MV-4-11 (cell line): ENCODE data around the gene ASB15.
"Not testable (repeated sequence)": the region's sequence is repeated elsewhere in the genome, so short reads cannot be mapped to it uniquely, and the experiment has no call there.

Experiments
- DNase-seq: peaks from one replicate; lab custom pipeline; 2025; lab: John Stamatoyannopoulos, UW

The ASB15 gene

GRCh38 chr7:123598657-123599056 is 3.0 kb upstream of the ASB15 start:
- DNase-seq, result no peak

DNA sequence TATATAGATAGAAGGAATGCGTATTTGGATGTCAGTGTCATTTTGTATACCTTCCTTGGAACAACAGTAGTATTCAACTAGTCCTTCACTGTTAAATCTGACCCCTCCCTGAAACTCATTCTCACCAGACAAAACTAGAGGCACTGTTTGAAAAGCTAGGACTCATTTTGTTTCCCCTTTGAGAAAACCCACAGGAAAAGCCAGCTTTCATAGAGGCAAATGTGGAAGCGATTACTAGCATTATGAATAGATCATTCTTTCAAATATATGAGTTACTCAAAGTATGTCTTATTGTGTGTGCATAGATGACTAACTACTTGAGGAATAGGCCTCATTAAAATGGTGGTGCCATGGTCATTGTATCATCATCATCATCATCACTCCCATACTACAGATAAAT is 1.9 kb upstream of the ASB15 start:
- DNase-seq, result peak; percentile 34

DNA sequence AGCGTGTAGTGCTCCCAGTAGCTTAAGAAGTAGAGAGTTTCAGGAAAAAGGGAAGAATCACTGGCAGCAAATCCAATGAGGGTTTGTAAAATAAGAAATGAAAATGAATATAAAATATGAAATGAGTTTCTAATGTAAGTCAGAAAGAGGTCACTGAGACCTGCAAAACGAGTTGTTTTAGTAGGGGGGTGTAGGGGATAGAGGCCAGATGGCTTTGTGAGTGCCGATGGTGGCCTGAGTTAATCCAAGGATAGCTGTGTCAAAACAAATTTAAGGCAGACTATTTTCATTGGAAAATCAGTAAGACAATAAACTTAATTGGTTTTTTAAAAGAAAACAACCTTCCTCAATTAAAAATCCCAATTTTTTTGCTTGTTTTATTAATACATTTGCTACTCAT is 745 bp upstream of the ASB15 start:
- no peak for DNase-seq

DNA sequence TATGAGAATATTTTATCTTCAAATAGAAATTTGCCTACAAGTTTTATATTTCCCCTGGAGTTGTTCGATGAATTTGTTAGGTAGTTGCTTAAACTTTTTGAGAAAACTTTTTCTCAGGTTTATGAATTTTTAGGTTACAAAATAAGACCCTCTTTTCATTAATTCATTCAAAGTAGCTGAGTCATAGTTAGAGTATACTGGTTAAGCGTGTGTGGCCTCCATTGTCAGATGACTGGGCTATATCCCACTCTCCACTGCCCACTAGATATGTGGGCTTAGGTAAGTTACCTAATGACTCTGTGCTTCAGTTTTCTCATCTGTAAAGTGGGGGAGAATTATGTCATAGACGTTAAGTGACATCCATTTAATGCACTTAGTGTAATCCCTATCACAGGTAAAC is 1.0 kb downstream of the ASB15 start:
- DNase-seq, result no peak

GRCh38 chr7:123604739-123605138 is 3.1 kb downstream of the ASB15 start:
- no peak for DNase-seq

DNA sequence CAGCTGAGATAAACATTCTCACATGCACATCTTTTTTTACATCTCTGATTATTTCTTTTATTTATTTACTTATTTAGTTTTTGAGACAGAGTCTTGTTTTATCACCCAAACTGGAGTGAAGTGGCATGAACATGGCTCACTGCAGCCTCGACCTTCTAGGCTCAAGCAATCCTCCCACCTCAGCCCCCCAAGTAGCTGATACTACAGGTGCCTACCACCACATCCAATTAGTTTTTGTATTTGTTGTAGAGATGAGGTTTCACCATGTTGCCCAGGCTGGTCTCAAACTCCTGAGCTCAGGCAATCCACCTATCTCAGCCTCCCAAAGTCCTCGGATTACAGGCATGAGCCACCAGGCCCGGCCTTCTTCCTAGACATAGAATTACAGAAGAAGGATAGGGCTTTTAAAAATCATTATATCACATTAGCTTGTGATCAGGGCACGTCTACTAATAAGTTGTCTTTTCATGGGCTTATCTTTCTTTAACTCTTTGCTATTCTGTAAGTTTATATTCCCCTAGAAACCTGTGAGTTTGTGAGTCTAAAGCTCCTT is 5.9 kb downstream of the ASB15 start:
- no peak for DNase-seq

DNA sequence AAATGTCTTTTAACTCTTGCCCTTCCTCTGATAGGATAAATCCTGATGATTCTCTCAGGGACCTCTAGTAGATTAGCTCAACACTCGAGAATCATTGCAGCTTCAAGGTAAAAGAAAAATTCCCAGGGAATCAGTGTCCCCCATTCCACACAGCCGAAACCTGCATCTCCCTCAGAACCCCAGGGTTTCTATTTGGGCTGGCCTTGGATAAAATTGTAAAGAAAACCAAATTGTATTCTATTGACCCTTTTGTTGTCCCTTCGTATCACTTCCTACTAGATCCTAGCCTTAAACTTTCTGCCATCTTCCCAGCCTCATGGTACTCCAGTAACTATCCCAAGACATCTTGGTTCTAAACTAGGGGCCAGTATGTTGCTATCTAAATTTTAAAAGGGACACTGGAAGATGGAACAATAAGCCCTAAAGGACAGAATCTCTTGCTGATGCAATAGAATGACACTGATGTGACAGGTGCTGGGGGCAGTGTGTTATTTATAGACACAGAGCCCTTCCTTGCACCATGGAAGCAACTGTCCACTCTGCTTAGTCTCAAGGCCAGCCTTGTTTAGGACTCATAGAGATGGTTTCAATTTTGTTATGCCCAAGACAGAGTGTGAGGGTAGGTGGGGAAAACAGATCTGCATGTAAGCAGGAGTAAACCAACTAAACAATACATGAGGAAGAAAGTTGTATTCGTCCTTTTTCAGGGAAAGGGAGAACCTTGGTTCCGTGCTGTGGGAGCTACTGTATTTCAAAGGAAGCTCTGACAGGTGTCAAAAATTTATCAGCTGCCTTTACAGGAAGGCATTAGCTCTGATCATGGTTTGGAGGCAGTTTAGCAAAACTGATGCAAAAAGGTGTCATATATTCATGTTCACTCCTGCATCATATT is 7.6 kb downstream of the ASB15 start:
- no peak for DNase-seq

DNA sequence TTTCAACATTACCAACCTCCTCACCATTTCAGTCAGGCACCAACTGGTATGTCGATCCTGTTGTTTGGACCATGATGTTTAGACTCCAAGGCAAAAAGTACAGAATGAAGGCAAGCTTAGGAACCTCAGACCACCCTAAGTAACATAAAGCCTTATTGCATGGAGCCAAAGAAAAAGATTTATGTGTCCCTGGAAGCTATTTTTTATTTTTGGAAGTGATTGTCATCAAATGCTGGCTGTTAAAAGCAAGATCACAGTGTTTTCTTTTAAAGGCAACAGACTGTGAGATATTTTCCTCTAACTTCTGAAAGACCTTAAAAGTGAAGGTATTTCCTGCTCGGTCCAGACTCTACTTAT is 8.2 kb downstream of the ASB15 start:
- no peak for DNase-seq

DNA sequence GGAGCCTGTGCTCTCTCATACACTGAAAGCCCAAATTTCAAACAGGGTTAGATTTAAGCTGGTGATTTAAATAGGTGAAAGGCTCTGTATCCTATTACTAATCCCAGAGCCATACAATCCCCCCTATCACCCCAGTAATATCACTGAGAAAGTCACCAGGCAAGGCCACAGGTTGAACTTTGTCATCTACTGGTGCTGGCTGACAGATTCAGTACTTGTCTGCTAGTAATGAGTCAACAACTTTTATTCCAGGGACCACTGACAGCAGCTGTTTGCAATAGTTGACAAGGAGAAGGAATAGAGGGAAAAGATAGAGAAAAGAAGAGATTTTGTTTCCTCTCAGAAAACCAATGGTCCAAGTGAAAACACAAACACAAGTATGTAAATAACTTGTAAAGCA is 10.4 kb downstream of the ASB15 start:
- no peak for DNase-seq

DNA sequence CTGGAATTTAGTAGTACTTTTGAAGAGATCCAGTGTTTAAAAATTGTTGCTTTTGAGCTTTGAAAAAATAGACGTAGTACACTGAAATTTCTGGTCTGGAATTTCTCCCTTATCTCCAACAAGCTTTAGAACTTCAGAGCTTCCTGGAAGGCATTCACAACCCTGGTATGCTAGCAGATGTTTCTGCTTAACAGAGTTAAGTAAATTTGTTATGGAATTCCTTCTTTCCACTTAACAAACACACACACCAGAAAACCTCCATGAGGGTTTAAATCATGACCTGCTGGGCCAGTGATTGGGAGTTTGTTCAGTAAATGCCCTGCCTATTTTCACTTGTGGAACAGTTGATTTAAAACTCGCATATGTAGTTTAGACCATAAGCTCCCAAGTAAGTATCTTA is 13.7 kb downstream of the ASB15 start:
- no peak for DNase-seq

- no peak for DNase-seq
Observed at GRCh38 chr7:123616223-123616622, 14.6 kb downstream of the ASB15 start.

- DNase-seq, result no peak
Observed at GRCh38 chr7:123621707-123622106, 20.1 kb downstream of the ASB15 start.

DNA sequence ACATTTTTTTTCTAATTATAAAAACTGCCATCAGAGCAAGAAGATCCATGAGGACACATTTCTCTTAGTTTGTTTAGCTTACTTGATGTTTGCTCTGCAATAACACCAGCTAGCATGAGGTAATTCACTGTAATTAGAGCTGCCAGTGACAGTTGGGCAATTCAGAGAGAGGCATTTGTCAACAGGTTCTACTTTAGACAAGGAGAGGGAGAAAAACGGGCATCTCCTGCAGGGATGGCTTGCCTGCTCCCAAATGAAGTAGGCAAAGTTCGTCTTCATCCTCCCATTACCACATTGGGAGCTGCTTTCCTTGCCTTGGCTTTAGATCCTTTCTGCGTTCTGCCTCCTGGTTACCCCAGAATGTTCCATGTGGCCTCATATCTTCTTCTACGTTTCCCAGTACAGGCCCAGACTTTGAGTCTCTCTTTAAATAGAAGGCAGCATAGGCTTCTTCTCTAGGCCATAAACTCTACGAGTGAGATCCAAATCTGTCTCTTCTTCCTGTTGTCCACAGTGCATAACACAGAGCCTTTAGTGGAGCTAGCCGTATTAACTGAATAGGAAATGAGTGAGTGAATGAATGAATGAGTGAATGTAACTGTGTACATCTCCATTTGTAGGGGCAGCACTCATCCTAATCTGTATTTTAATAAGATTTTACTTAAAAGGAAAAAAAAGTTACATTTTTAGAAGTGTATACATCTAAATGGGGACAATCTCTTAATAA is 21.2 kb downstream of the ASB15 start:
- no peak for DNase-seq

GRCh38 chr7:123624527-123625183 is 23.0 kb downstream of the ASB15 start:
- no peak for DNase-seq

GRCh38 chr7:123625254-123625653 is 23.6 kb downstream of the ASB15 start:
- DNase-seq, result no peak

- DNase-seq, result no peak
Observed at GRCh38 chr7:123627851-123628250, 26.2 kb downstream of the ASB15 start.

DNA sequence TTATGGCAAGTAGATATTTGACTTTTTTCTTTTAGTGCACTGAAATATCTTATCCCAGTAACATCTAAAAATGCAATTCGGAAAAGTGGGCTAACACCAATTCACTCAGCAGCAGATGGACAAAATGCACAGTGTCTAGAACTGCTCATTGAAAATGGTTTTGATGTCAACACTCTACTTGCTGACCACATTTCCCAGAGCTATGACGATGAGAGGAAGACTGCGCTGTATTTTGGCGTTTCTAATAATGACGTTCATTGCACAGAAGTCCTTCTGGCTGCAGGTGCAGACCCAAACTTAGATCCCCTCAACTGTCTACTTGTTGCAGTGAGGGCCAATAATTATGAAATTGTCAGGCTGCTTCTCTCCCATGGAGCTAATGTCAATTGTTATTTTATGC is 27.2 kb downstream of the ASB15 start:
- no peak for DNase-seq

DNA sequence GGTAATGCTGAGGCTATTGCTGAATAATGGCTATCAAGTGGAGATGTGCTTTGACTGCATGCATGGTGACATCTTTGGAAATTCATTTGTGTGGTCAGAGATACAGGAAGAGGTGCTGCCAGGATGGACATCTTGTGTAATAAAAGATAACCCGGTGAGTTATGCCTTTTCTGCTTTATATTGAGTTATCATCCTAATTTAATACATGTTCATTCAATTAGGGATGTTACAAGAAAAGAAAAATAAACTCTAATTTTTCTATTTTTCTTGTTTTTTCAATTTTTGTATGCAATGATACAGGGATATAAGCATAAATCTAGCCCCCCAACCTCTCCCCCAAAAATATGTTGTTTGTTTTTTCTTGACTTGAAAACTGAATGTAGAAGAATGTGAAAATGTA is 27.7 kb downstream of the ASB15 start:
- DNase-seq, result no peak

DNA sequence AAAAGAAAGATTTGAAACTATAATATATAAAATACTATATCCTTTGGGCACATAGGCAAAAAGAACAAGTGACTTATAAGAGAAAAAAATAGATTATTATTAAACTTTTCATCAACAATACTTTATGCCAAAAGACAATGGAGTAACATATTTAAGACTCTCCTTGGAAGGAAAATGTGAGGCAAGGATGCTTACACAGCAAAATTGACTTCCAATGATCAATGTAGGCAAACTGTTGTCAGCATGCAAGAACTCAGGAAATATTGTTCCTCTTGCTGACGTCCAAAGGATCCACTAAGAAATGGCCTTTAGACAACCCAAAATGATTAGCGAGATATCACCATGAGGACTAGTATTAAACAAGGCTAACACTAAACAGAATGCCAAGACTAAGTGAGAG is 31.2 kb downstream of the ASB15 start:
- DNase-seq, result no peak

- DNase-seq, result no peak
Observed at GRCh38 chr7:123633553-123633952, 31.9 kb downstream of the ASB15 start.

GRCh38 chr7:123634011-123634573 is 32.5 kb downstream of the ASB15 start:
- DNase-seq, result not testable (repeated sequence)
